ENCODE results near the gene TATDN3.
"Not testable (repeated sequence)": the region's sequence is repeated elsewhere in the genome, so short reads cannot be mapped to it uniquely, and the experiment has no call there.

TATDN3 gene, protein sequence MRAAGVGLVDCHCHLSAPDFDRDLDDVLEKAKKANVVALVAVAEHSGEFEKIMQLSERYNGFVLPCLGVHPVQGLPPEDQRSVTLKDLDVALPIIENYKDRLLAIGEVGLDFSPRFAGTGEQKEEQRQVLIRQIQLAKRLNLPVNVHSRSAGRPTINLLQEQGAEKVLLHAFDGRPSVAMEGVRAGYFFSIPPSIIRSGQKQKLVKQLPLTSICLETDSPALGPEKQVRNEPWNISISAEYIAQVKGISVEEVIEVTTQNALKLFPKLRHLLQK

GRCh38 chr1:212791676-212792395, at the start of gene TATDN3, which contains the start of gene NSL1:
Gene TATDN3 (plus strand): TSS chr1:212791894. CDS start chr1:212791922, 28 bp downstream.
Gene NSL1 (minus strand): TSS chr1:212791777. CDS start chr1:212791763, 14 bp downstream.
- Histone ChIP-seq H3K27ac (peak within 1 kb of the TSS; percentile 71 to 98 (median 95)), H3K4me3 (peak within 1 kb of the TSS; percentile 47 to 97 (median 90))

- Histone ChIP-seq H3K27ac (no peak overlapping the region), H3K4me3 (no peak overlapping the region)
These were observed 47.7 kb upstream of the TATDN3 start for GRCh38 chr1:212743901-212744475.

DNA sequence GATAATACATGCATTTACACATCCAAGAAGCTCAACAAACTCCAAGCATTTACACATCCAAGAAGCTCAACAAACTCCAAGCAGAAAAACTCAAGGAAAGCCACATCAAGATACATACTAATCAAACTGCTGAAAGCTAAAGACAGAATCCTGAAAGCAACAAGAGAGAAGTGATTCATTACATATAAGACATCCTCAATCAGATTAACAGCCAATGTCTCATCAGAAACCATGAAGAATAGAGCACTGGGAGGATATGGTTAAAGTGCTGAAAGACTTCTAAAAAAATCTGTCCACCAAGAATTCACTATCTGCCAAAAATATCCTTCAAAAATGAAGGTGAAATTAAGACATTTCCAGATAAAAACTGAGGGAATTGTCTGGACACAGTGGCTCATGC, 46.4 kb upstream of the TATDN3 start:
- Histone ChIP-seq H3K4me3 (no peak overlapping the region), H3K27ac (no peak overlapping the region)

DNA sequence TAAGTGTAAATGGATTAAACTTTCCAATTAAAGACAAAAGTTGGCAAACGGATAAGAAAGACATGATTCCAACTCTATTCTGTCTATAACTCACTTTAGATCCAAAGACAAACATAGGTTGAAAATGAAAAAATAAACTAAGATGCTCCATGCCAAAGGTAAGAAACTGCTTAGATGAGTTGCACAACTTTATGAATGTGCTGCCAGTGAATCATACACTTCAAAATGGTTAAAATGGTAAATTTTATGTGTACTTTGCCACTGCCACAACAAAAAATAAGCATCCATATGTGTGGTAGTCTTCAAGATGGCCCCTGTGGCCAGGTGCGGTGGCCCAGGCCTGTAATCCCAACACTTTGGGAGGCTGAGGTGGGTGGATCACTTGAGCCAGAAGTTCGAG, 45.1 kb upstream of the TATDN3 start:
- Histone ChIP-seq H3K4me3 (no peak overlapping the region), H3K27ac (no peak overlapping the region)

DNA sequence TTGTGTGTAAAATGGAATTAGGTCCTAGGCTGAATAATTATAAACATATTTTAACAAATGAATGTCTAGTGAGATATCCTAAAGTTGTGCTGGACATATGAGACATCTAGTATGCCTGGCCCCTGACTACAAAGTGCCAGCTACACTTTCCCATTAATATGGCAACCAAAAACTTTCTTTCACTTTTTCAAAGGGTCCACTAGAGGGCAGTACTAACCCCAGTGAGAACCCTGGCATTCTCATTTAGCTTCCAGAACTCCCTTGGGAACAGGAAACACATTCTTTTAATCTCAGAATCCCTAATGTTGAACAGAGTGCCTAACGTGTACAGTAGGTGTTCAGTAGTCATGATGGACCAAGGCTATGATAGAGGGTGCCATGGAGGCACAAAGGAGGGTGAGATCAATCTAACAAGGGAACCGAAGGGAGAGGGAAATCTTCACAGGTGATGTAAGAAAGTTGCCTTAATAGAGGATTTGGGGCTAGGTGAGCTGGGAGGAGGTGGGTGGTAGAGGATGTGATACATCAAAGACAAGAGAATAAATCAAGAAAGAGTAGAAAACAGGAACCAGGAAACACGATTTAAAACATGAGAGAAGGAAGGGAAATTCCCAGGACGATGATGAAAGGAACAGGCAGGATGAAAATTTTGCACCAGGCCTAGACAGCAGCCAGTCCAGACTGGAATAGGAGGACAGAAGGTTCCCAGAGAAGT, 41.7 kb upstream of the TATDN3 start:
- no peak overlapping the region for H3K4me3 ChIP-seq
- H3K27ac ChIP-seq = peak overlapping the region in 6 of 21 experiments; percentile 4 to 41 (median 26)

DNA sequence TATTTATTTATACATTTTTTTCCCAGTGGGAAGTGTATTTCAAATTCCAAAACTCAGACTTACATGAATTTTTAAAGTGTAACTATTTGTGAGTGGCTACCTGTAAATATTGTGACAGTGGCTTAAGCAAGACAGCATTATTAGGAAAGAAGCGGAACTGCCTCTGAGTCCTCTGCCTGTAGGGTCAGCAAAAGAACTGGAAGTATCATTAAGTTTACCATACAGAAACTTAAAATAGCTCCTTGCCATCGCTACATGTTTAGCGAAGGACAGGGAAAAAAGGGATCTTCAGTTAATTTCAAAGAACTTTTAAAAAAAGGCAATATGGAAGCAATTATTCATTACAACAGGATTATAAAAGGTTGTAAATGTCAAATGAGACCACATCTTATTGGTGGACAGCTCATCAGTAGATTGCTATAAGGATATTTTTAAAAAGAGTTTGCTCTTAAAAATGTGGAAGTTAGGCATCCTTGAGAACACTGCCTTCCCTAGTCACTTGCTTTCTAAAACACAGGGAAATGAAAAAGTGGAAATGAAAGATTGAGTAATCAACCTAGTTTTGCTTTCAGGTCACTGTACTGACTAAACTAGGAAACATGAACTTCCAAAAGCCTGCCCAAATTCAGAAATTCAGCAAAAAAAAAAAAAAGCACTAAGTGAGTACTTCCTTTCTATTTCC, 39.3 kb upstream of the TATDN3 start:
- Histone ChIP-seq H3K27ac (peak overlapping the region in 8 of 21 experiments; percentile 2 to 74 (median 48)), H3K4me3 (peak overlapping the region in 1 of 7 experiments; percentile 4)

GRCh38 chr1:212752934-212753497, 38.7 kb upstream of the TATDN3 start:
- peak overlapping the region in 12 of 21 experiments; percentile 2 to 74 (median 38) for H3K27ac ChIP-seq
- peak overlapping the region in 1 of 7 experiments; percentile 4 for H3K4me3 ChIP-seq

DNA sequence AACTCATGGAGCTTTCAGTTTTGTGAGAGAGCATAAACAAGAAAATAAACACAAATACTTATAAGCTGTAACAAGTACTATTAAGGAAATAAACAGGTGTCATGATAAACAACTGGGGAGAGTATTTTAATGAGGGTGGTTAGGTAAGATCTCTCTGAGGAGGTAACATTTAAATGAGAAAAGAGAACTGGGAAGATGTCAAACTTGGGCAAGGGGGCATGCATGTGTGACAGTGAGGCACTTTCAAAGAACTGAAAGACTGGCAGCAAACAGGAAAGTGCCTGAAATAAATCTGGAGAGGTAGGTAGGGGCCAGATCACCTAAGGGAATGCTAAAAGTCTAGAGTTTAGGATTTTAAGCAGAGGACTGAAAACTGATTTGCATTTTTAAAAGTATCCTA, 37.9 kb upstream of the TATDN3 start:
- no peak overlapping the region for H3K4me3 ChIP-seq
- H3K27ac ChIP-seq = peak overlapping the region in 2 of 21 experiments; percentile 26 to 74

- H3K27ac ChIP-seq = peak overlapping the region in 4 of 21 experiments; percentile 5 to 74 (median 19)
- no peak overlapping the region for H3K4me3 ChIP-seq
These were observed 37.5 kb upstream of the TATDN3 start for GRCh38 chr1:212754193-212754592.

DNA sequence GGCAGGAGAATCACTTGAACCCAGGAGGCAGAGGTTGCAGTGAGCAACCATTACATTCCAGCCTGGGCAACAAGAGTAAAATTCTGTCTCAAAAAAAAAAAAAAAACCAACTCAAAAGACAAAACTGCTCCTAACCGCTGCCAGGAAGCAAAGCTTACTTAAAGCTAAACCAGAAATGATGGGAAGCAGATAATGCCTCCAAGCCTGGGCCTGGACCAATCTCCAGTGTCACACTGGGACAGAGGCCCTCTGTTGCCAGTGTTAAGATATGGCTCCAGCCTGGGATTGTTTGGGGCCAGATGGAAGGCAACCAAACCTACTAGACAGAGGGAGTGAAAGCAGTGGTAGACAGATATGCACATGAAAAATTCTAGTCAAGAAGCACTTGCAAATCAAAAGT, 37.0 kb upstream of the TATDN3 start:
- Histone ChIP-seq H3K27ac (peak overlapping the region in 2 of 21 experiments; percentile 5 to 74), H3K4me3 (no peak overlapping the region)

- no peak overlapping the region for H3K4me3 ChIP-seq
- no peak overlapping the region for H3K27ac ChIP-seq
These were observed 32.0 kb upstream of the TATDN3 start for GRCh38 chr1:212759683-212760082.

GRCh38 chr1:212760126-212760823, 31.4 kb upstream of the TATDN3 start:
- no peak overlapping the region for H3K27ac ChIP-seq
- H3K4me3 ChIP-seq = no peak overlapping the region

DNA sequence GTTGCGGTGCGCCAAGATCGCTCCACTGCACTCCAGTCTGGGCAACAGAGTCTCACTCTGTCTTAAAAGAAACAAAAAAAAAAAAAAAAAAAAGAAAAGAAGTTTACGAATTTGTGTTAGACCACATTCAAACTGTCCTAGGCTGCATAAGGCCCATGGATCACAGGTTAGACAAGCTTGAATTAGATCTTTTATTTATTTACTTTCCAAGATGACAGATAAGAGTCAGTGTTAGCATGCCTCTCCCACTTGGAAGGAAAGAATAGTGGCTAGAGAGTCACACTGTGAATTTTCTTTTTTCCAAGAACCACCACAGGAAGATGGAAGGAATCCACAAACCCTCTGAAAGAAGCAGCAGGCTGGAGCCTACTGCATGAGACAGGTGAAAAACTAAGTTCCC, 29.5 kb upstream of the TATDN3 start:
- Histone ChIP-seq H3K4me3 (no peak overlapping the region), H3K27ac (no peak overlapping the region)

DNA sequence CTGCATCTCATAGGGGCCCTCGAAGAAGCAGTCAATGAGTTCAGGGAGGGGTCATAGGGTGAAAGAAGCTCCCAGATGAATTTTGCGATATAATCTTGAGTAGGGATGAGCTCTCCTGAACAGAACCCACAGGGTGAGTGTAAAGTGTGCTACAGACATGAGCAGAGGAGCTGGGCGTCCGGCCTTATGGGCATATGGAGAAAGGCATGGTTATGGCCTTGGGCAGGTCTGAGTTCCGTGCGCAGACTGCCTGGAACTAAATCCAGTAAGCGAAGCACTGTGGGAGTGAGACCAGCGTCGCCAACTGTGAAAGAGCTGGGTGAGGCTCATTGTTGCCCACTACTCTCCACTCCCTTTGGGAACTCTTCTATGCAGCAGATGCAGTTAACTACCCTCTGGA, 28.9 kb upstream of the TATDN3 start:
- Histone ChIP-seq H3K27ac (no peak overlapping the region), H3K4me3 (no peak overlapping the region)

DNA sequence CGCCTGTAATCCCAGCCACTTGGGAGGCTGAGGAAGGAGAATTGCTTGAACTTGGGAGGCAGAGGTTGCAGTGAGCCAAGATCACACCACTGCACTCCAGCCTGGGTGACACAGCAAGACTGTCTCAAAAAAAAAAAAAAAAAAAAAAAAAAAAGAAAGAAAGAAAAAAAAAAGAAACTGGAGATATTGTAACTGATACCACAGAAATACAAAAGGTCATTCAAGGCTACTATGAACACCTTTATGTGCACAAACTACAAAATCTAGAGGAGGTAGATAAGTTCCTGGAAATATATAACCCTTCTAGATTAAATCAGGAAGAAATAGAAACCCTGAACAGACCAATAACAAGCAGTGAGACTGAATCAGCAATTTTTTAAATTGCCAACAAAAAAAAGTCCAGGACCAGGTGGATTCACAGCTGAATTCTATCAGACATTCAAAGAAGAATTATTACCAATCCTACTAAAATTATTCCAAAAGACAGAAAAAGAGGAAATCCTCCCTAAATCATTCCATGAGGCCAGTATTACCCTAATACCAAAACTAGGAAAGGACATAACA, 26.9 kb upstream of the TATDN3 start:
- not testable (repeated sequence) for H3K4me3 ChIP-seq, H3K27ac ChIP-seq

GRCh38 chr1:212766825-212767224, 24.9 kb upstream of the TATDN3 start:
- not testable (repeated sequence) for H3K27ac ChIP-seq, H3K4me3 ChIP-seq

DNA sequence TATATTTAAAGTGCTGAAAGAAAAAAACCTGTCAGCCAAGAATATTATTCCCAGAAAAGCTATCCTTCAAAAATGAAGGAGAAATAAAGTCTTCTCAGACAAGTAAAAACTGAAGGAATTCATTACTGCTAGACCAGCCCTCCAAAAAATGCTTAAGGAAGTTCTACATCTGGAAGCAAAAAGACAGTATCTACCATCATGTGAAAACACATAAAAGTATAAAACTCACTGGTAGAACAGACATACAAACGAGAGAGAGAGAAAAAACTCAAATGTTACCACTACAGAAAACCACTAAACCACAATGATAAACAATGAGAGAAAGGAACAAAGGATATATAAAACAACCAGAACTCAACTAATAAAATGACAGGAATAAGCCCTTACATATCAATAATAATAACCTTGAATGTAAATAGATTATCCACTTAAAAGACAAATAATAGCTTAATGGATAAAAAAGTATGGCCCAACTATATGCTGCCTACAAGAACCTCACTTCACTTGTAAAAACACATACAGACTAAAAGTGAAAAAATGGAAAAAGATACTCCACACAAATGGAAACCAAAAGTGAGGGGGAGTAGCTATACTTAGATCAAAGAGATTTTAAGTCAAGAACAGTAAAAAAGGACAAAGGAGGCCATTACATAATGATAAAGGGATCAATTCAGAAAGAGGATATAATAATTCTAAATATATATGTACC, 22.1 kb upstream of the TATDN3 start:
- H3K4me3 ChIP-seq = no peak overlapping the region
- H3K27ac ChIP-seq = no peak overlapping the region

GRCh38 chr1:212771341-212771740, 20.4 kb upstream of the TATDN3 start:
- Histone ChIP-seq H3K27ac (no peak overlapping the region), H3K4me3 (no peak overlapping the region)

Measured in skin epidermis (tissue), 12 donors.